ENCODE measurements around the gene TGM6. TPM values are rescaled to one million over a fixed set of nuclear protein-coding genes. Genes with fewer than 3 reads are reported as not detected.

TGM6 gene
- not detected in 2 replicates for total RNA-seq

GRCh38 chr20:2380601-2381000 is at the start of gene TGM6:
Gene TGM6 (plus strand): TSS chr20:2380901. CDS start chr20:2380969, 68 bp downstream.

GRCh38 chr20:2470423-2471193 is 89.9 kb downstream of the TGM6 start, which contains the start of gene SNRPB:
Gene SNRPB (minus strand): TSS chr20:2470789. CDS start chr20:2470690, 99 bp downstream.

Small RNA genes within 50 kb of the gene (small RNA-seq; reads per million reads assigned to genes)
- gene RF00019 = not detected

Other genes starting within 250 kb of the TGM6 start
- 0.39 and 0.43 TPM in 2 replicates for gene TGM3, start 84.9 kb upstream of the TGM6 start, total RNA-seq
- 79.1 and 92.8 TPM in 2 replicates for gene SNRPB, start 89.9 kb downstream of the TGM6 start, total RNA-seq
- gene ZNF343, start 128.0 kb downstream of the TGM6 start, total RNA-seq = 7.4 and 18.9 TPM in 2 replicates
- not detected in 2 replicates for gene TMC2, start 155.7 kb downstream of the TGM6 start, total RNA-seq